Measurements from ENCODE around the gene TH.

Gene TH

DNA sequence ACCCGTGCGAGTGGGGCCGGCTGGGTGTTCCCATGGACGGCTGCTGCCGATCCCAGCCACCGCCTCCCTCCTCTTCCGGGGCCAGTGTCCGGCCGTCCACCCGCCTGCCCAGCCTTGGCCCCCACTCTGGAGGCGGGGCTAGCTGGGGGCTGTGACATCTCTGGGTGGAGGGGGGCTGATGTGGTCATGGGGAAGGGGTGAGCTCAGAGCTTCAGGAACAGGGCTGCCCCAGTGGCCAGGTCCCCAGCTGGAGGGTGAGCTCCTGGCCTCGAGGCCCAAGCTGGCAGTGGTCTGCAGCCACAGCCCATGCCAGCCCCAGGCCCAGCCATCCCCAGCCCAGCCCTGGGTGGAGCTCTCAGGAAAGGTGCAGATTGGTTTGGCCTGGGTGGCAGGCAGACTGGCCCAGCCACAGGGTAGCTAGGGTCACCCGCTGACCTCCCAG is 13.3 kb downstream of the TH start:
- no peak for DNase-seq

DNA sequence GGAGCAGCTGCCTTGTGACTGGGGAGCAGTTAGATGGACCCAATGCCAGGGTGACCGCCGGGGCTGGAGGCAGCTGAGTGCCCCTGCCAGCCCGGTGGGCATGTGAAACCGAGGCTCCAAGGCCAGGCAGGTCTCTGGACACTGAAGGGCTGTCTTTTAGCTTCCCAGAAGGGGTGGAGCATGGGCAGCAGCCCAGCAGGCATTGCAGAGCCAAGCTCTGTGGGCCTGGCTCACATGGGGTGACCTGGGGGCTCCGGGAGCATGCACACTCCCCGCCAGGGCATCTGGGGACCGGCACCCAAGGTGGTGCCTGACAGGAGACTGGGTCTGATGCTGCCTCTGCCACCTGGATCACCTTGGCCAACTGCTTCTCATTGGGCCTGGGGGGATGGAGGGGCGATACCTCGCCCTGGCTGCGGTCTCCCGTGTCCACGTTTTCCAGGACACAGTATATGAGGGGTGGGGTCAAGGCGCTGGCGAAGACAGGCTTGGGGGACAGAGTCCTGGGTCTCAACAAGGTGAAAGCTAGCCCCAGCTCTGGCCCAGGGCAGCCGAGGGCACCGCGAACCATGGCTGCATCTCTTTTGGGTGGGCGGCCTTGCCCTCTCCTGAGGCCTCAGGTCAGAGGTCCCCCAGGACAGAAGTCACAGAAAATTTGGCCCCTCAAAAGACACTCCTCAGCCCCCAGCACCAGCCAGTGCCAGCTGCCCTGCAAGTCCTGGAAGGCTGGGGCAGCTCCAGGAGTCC is 14.1 kb downstream of the TH start:
- no peak for DNase-seq

DNA sequence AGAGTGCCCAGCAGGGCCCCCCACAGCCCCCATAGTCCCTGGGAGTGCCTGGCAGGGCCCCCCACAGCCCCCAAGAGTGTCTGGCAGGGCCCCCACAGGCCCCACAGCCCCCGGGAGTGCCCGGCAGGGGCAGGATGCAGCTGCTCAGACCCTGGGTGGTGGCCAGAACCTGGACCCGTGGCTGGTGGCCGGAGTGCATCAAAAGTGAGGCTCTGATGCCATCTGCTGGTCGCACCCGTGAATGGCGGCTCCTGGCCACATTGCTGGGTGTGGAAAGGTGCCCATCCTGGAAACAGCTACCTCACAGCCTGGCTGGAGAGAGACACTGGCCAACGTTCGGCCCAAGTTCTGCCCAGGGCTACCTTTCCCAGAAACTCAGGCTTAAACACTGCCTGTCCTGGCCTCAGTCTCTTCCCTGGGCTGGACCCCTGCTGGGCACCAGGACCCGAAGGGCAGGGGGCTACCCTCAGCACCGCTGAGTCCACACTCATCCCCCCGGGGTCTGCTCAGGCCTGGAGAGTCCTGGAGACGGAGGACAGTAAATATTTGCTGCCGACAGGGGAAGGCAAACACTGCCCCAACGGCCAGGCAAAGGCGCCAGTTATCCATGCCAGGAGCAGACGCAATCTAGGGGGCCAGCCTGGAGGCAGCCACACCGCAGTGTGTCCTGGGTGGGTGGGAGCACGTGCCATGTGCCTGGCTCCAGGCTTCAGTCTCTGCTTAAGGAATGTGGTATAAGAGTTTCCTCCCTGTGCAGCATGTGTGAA is 15.0 kb downstream of the TH start:
- DNase-seq, result peak; percentile 37

DNA sequence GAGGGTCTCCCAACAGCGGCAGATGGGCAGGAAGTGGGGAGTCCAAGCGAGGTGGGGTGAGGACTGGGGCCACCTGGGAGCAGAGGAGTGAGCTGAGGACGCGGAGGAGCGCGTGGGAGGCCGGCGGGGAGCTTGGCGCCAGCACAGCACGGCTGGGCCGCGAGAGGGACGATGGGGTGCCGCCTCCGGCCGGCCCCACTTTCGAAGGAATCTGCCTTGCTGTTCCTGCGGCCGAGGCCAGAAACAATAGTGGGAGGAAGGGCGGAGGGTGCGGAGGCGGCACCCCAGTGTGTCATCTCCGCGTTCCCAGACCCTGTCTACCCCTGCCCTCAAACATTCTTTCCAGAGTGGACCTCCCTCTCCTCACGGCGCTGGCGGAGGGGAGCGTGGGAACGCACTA is 16.1 kb downstream of the TH start:
- DNase-seq, result no peak

DNA sequence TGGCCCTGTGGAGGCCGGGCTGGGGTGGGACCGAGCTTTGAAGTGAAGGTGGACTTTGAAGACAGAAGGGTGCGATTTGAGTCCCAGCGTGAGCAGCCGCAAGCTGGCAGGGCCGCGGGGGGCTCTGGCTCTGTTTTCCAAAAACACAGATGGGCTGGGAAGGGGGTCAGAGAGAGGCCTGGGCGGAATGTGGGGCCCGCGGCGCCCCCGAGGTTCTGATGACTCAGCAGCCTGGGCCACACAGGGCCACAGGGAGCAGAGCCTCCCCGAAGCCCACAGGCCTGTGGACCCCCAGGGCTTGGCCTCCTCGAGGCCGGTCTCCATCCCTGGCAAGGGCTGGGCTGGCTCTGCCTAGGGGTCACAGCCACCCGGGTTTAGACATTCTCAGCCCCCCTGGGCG is 16.7 kb downstream of the TH start:
- no peak for DNase-seq

DNA sequence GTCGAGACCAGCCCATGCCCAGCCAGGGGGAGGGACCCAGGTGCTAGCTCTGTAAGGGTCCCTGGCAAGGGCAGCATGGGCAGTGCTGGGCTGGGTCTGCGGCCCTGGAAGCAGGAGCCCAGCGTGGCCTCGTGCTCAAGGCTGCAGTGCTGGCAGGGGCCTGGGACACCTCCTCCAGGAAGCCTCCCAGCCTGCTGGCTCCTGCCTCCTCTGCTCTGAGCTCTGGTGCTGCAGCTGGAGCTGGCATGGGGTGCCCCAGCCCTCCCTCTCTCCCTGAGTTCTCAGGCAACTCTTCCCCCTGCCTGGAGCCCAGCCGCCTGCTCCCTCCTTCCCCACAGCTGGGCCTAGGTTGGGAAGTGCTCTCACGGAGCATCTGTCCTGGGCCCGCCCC is 17.4 kb downstream of the TH start:
- DNase-seq, result no peak

DNA sequence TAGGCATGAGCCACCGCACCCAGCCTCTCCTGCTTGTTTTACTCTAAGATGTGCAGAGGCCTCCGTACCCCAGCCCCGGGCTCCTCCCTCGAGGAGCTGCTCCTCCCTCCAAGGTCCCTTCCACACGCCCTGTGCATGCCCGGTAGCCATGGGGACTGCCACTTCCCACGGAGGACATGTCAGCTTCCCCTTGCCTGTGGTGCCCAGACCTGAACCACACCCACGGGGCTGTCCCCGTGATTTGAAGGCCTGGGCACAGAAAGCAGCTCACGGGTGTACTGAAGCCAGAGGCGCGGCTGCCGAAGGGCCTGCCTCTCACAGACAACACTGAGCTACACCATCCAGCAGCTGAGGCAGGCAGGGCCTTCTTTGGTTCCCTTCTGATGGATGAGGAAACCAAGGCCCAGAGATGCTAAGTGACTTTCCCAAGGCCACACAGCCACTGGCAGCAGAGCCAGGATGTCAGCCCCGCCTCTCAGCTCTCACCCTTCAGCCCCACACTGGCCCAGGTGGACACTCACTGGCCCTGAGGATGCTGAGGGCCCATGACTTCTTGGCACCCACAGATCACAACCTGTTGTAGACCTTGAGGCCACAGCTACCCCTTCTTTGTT is 17.9 kb downstream of the TH start:
- DNase-seq, result no peak

DNA sequence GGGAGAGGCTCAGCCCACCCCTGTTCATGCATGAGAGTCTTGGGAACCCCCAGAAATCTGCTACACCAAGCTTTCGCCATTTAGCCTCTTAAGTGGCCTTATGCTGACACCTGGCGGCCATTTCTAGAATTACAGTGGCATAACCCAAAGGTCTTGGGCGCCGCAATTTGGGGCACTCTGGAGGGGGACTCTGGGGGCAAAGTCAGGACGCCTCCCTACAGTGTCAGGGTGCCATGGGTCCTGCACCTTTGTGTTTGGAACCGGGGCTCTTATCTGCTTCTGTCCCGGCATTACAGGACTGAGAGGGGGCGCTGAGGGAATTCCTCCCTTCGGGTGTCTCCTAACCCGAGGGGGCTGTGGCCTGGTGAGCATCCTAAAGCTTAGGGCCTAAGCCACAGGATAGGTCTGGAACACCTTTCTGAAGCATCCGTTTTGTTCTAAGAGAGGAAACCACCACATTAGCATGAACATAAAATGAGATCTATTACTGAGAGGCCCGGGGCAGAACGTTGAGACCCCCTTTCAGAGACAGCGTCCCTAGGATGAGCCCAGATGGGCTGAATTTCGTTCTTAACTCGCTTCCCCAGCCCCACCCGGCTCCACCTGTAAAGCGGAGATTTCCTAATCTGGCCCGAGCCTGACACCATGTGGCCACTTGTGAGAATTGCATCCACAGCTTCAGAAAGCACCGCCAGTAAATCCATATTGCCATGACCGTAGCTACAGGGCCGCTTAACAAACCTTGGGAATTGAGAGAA is 19.9 kb downstream of the TH start:
- DNase-seq, result peak; percentile 61

DNA sequence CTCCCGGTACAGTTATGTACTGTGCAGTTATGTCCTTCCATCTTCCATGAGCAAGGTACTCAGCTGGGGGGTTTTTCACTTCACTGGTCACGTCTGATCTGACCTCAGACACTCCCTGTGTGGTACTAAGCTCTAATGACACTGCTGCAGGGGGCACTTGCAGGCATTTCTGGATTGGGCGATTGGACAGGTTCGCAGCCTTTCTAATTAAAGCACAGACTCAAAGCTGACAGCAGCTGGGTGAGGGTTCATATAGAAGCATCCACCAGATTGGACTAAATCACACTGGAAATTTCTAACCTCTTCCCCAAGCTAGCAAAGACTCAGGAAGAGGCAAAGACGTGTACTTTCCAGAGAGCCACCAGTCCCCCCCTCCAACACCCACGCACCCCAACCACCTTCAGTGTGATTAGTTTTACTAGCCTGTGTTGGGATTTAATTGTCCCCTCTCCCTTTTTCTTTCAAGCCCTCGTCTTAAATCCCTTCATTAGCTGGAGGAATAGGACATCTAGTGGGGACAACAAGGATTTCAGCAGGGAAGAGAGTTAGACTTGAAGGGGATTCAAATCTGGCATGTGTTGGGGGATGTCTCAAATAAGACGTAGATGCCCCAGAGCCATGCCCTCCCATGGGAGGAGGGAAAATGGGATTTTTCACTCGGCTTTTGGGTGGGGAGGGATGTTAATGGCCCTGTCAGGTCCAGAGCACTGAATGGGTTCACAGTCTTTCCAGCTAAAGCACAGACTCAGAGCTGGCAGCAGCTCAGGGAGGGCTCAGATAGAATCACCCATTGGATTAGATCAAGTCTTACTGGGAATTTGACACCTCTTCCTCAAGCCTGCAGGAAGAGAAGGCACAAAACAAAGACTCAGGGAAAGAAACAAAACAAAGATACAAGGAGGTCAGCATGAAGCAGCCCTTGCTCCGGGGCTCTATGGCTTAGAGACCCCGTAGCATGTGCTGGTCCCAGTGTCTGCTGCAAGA is 21.5 kb downstream of the TH start:
- DNase-seq, result peak; percentile 45

DNA sequence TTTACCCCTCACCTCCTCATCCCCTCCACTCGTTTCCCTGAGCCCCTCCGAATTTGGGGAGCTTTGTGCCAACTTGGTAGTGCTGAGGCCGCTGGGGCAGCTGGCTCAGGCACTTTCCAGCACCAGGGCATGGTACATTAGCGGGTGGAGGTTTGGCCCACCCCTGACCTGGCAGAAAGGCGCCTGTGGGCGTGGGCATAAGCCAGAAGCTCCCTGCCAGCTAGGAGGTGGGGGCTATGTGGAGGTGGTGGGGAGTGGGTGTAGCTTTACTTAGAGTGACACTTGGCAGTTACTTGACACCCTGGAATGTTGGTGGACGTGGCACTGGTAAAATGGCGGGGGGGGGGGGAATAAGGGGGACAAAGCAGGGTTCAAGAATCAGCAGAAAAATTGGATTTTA is 22.2 kb downstream of the TH start:
- DNase-seq, result no peak

DNA sequence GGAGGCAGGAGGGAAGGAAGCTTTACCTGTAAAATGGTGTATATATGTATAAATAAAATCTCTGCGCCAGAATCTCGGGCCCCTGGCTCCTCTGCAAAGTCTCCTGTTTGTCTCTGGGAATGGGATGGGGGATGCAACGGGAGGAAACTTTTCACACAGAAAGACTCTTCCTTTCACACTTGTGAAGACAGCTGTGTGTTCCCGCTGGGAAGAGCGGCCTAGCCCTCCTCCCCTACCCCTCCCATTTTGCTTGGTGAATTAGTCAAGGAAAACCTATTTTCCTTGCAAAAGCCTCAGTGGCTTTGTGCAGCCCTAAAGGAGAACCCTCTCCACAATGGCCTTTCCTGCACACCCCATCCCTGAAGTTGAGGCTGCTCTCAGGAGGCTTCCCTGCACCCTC is 23.0 kb downstream of the TH start:
- no peak for DNase-seq

DNA sequence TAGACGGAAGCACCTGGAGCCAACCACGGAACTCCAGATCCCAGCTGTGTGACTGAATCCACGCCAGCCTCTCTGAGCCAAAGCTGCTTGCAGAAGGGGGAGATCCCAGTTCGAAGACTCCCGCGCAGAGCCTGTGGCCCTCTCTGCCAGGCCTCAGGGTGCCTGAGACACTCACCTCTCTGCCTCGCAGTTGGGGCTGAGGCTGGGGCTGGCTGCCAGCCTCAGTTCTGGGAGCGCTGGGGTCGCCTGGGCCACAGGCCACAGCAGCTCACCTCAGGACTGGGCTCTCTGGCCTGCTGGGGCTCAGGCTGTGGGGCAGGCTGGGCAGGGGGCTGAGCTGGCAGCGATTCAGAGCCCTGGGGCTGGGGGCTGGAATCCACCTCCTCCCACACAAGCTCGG is 24.2 kb downstream of the TH start:
- DNase-seq, result no peak

DNA sequence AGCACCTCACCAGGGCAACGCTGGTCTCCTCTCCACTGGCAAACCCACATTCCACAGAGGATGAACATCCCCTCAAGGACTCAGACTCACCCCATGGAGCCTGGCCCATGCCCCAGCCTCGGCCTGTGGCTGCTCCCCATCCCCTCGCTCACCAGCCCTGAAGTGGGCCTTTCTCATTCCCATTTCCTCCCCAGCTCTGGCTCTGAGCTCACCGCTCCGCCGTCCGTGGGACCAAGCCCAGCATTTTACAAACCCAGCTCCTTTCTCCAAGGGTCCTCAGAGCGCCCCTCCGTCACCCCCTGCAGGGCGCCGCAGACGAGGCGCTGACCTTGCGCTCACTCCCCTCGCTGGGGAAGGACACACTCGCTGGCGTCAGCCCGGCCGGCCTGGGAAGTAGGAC is 25.6 kb downstream of the TH start:
- no peak for DNase-seq

DNA sequence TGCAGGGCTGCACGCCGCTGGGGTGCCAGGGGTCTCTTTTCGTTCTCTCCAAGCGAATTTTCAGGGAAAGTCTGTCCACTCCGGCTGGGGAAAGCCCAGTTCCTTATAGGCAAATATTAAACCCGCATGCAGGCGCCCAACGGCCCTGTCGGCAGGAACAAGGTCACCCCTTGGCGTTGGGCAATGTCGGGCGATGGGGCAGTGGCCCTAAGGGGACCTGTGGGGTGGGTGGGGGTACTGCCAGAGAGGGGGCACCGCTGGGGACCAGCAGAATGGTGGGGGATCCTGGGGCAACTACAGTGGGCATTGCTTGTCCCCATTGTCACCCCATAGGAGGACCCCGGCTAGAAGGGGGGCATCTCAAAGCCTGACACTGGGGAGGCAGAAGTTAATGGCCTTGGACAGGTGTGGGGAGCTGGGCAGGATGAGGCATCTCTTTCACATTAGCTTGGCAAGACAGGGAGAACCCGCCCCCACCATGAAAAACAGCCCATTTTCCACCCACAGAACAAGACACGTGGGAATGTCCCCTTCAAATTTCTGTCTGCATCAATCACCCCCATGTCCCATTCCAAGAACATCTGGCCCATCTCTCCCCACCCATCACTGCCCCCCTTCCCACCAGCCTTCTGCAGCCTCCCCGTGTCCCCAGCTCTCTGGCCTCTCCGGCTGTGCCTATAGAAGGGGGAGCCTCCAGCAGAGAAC is 26.9 kb downstream of the TH start:
- DNase-seq, result no peak

DNA sequence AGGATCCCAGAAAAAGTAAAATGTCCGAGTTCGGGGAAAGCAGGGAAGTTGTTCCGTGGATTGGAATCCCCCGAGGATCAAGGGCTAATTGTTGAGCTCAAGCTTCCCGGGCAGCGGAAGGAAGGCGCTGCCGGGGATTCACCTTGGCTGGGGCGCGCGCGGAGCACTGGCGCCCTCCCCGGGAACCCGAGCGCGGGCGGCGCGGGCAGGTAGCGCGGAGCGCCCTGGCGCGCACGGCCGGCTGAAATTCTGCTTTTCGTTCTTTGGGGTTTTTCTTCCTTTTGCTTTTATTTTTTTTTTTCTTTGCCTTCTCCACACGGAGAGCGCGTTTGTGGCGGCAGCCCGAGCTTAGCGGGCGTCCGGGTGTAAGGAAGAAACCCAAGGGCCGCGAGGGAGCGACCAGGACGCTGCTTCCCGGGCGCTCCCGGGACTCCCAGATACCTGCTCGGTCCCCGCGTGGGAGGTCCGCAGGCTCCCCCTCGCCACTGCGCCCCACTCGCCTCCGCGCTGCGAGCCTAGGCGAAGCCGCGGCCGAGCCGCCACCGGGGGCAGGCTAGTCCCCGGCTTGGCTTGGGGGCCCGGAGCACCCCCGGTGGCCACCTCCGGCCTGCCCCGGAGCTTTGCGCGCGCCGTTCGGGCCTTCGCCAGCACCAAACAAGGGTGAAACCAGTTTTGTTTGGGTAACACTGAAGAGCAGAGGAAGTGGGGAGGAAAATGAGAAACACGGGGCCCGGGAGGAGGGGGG is 27.6 kb downstream of the TH start:
- DNase-seq, result no peak

DNA sequence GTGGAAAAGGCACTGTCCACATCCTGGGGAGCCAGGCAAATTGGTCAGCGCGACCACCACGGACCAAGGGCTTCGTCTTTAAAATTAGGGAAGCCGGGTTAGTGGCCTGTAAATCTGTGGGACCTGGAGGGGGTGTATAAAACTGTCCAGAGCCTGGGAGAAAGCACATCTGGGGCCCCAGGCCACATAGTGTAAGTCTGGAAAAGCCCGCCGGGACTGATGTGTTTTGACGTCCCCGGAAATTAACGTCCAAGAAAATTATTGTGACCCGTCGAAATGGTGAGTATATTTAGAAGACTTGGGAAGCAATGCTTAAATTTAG is 28.2 kb downstream of the TH start:
- no peak for DNase-seq

DNA sequence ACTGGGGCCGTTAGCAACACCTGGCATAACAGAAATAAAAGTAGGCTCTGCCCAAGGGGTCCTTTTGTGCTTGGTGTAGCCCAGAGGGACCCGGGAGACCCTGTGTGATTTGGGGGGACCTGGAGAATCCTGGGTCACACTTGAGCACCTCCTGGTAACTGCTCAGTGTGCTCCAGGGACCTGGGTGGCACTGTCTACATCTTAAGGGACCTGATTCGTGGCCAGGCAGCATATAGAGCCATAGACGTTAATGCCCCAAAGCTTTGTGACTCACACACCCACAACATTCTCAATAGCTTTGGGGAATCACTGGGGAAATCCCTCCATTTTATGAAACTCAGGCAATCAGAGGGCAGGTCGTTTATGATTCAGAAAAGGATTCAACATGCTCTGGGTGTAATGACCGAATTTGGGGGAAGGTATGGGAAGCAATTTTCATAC is 28.8 kb downstream of the TH start:
- peak; percentile 56 for DNase-seq

DNA sequence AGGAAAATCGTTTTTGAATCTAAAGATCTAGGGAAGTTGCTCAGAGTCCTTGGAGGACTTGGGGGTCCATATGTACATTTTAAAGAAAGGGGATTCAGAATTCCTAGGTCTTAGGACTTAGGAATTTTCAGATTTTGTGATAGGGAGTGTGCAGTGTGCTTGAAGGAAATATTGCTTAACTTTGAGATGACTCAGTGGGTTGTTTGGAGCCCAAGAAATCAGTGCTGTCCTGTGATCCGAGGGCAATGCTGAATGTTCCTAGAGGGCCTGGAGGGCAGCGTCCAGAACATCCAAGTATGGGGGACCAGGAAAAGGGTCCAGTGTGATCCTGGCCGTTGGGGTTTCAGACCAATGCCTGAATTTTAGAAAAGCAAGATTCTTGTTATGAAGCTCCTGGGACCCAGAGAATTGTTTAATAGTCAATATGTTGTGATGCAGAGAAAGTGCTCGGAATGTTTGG is 29.3 kb downstream of the TH start:
- no peak for DNase-seq

DNA sequence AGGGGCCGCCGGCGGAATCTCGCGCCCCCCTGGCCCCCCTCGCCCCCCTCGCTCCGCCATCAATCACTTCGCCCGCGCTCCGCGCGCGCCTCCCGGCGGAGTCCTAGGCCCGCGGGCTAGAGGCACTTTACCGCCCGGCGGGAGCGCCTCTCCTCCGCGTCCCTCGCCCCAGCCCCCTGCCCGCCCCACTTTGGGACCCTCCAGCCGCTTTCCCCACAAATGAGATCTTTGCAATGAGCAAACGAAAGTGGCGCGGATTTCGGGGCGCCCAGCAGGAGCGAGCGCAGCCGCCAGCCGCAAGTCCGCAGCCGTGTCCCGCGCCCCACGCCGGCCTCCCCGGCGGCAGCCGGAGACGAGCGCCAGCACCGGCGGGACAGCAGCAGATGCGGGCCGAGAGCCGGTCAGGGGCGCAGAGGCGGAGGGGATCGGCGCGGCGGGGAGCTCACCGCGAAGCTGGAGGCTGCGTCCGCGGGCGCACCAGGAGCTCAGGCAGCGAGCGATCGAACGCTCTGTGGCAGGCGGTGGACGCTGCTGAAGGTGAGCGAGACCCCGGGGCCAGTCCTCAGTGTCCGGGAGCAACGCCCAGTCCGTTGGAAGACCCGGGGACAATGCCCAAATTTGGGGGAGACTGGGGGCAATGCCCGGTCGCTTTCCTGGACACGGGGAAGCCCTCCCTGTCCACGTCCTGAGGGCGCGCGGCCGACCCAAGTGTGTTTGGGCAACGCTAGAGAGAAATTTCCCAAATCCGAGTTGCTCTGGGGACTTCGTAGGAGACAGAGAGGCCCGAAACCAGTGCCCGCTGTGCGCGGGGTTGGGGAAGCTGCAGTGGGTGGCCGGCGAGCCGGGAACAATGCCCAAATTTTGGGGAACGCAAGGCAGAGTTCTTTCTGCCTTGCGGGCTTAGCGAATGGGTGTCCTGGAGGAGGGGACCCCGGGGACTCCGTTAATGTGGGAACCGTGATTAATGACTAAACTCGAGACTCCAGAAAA is 30.9 kb downstream of the TH start:
- no peak for DNase-seq

All from fibroblast of skin of right biceps (primary cell).